ENCODE measurements around the gene PRSS12. TPM values are rescaled to one million over a fixed set of nuclear protein-coding genes. Genes with fewer than 3 reads are reported as not detected.

The PRSS12 gene
- total RNA-seq, 1 experiment from 2014 or later: 14.1 TPM

DNA sequence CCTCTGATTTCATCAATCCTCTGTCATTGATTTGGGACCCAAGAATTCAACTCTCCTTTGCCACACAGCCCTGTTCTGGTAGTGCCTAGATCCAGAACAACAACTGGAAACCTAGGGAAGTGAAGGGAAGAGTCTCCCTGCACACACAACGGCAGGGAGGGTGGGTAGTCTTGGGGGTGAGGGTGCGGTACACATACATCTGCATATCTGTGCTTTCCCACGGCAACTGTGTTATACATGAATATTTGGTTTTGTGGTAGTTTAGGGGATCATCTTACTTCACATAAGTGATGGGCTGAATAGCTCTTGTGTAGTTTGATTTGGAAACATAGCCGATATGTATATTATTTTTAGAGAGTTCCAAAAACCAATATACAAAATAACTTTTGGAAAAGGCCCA lies 3.3 kb upstream of the PRSS12 start:
- Mint-ChIP-seq H3K27me3 (ENCODE audit: low read depth) (peaks cover 27% of the 10 kb centered on the region), H3K4me1 (peaks cover 34% of the 10 kb centered on the region), H3K9me3 (no peaks in the 10 kb centered on the region), H3K36me3 (no peaks in the 10 kb centered on the region), H3K27ac (no peak overlapping the region), H3K4me3 (no peak overlapping the region)
- ATAC-seq (no peak), DNase-seq (ENCODE audit: low spot score) (no peak)
- ChIA-PET CTCF (no interaction called here), POLR2A (no interaction called here)
- no peak for TF ChIP-seq ELF4 (CRISPR knock-in tag; IDR thresholded peaks at IDR 0.05; ENCODE audit: low read depth)
- TF ChIP-seq, protein P1, sequence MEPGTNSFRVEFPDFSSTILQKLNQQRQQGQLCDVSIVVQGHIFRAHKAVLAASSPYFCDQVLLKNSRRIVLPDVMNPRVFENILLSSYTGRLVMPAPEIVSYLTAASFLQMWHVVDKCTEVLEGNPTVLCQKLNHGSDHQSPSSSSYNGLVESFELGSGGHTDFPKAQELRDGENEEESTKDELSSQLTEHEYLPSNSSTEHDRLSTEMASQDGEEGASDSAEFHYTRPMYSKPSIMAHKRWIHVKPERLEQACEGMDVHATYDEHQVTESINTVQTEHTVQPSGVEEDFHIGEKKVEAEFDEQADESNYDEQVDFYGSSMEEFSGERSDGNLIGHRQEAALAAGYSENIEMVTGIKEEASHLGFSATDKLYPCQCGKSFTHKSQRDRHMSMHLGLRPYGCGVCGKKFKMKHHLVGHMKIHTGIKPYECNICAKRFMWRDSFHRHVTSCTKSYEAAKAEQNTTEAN (CRISPR knock-in tag; IDR thresholded peaks at IDR 0.05): no peak
- no peak for TF ChIP-seq ZNF219 (CRISPR knock-in tag; IDR thresholded peaks at IDR 0.05; ENCODE audit: borderline replicate concordance)
- TF ChIP-seq, protein P2, sequence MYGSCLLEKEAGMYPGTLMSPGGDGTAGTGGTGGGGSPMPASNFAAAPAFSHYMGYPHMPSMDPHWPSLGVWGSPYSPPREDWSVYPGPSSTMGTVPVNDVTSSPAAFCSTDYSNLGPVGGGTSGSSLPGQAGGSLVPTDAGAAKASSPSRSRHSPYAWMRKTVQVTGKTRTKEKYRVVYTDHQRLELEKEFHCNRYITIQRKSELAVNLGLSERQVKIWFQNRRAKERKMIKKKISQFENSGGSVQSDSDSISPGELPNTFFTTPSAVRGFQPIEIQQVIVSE (CRISPR knock-in tag; IDR thresholded peaks at IDR 0.05; ENCODE audit: borderline replicate concordance): no peak
- TF ChIP-seq GRHL2 (CRISPR knock-in tag; IDR thresholded peaks at IDR 0.05; ENCODE audit: insufficient replicate concordance, severe bottlenecking): no peak
- no peak for TF ChIP-seq ZNF416 (CRISPR knock-in tag; IDR thresholded peaks at IDR 0.05)
- TF ChIP-seq, protein P3, sequence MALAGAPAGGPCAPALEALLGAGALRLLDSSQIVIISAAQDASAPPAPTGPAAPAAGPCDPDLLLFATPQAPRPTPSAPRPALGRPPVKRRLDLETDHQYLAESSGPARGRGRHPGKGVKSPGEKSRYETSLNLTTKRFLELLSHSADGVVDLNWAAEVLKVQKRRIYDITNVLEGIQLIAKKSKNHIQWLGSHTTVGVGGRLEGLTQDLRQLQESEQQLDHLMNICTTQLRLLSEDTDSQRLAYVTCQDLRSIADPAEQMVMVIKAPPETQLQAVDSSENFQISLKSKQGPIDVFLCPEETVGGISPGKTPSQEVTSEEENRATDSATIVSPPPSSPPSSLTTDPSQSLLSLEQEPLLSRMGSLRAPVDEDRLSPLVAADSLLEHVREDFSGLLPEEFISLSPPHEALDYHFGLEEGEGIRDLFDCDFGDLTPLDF (CRISPR knock-in tag; IDR thresholded peaks at IDR 0.05): no peak
- no peak for TF ChIP-seq ATF1 (CRISPR knock-in tag; IDR thresholded peaks at IDR 0.05)
- no peak for TF ChIP-seq TEAD4 (CRISPR knock-in tag; IDR thresholded peaks at IDR 0.05)
- no peak for TF ChIP-seq MXD4 (CRISPR knock-in tag; IDR thresholded peaks at IDR 0.05; ENCODE audit: borderline replicate concordance)
- no peak for TF ChIP-seq PRRX2 (CRISPR knock-in tag; IDR thresholded peaks at IDR 0.05)
- TF ChIP-seq, protein P4, sequence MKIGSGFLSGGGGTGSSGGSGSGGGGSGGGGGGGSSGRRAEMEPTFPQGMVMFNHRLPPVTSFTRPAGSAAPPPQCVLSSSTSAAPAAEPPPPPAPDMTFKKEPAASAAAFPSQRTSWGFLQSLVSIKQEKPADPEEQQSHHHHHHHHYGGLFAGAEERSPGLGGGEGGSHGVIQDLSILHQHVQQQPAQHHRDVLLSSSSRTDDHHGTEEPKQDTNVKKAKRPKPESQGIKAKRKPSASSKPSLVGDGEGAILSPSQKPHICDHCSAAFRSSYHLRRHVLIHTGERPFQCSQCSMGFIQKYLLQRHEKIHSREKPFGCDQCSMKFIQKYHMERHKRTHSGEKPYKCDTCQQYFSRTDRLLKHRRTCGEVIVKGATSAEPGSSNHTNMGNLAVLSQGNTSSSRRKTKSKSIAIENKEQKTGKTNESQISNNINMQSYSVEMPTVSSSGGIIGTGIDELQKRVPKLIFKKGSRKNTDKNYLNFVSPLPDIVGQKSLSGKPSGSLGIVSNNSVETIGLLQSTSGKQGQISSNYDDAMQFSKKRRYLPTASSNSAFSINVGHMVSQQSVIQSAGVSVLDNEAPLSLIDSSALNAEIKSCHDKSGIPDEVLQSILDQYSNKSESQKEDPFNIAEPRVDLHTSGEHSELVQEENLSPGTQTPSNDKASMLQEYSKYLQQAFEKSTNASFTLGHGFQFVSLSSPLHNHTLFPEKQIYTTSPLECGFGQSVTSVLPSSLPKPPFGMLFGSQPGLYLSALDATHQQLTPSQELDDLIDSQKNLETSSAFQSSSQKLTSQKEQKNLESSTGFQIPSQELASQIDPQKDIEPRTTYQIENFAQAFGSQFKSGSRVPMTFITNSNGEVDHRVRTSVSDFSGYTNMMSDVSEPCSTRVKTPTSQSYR (CRISPR knock-in tag; IDR thresholded peaks at IDR 0.05): no peak
- TF ChIP-seq FOXP1 (CRISPR knock-in tag; IDR thresholded peaks at IDR 0.05; ENCODE audit: borderline replicate concordance): no peak
- no peak for TF ChIP-seq JUN (CRISPR knock-in tag; IDR thresholded peaks at IDR 0.05)
- TF ChIP-seq TP53 (CRISPR knock-in tag; IDR thresholded peaks at IDR 0.05): no peak
- no peak for TF ChIP-seq NFATC4 (CRISPR knock-in tag; IDR thresholded peaks at IDR 0.05)
- TF ChIP-seq ETV6 (CRISPR knock-in tag; IDR thresholded peaks at IDR 0.05): no peak
- TF ChIP-seq, protein P5, sequence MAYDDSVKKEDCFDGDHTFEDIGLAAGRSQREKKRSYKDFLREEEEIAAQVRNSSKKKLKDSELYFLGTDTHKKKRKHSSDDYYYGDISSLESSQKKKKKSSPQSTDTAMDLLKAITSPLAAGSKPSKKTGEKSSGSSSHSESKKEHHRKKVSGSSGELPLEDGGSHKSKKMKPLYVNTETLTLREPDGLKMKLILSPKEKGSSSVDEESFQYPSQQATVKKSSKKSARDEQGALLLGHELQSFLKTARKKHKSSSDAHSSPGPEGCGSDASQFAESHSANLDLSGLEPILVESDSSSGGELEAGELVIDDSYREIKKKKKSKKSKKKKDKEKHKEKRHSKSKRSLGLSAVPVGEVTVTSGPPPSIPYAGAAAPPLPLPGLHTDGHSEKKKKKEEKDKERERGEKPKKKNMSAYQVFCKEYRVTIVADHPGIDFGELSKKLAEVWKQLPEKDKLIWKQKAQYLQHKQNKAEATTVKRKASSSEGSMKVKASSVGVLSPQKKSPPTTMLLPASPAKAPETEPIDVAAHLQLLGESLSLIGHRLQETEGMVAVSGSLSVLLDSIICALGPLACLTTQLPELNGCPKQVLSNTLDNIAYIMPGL (CRISPR knock-in tag; IDR thresholded peaks at IDR 0.05): no peak
- TF ChIP-seq, protein P6, sequence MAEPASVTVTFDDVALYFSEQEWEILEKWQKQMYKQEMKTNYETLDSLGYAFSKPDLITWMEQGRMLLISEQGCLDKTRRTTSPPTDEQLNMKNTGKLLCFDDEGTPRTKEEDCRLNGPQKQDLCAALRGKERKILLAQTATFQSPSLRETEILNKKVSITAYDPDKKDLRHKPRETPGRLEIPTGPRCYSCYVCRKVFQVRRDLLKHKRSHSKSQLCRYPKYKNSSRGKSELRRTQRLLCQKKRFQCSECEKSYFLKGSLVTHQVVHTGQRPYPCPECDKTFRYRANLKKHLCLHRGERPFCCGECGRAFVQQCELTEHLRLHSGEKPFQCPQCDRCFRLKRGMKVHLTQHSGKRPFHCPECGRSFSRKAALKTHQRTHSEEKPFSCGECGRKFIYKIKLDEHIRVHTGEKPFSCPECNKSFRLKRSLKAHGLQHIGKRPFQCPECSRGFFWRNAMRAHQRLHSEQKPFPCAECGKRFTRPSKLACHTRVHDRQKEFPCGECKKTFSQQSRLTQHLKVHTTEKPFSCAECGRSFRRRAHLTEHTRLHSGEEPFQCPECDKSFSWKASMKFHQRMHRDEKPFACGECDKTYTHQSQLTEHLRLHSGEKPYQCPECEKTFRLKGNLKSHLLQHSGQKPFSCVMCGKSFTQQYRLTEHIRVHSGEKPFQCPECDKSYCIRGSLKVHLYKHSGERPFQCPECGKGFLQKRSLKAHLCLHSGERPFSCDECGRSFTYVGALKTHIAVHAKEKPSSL (CRISPR knock-in tag; conservative IDR thresholded peaks at IDR 0.05): no peak

Measured in WTC11 (cell line).